HepG2 (cell line): ENCODE measurements around the gene DNALI1. TPM values are rescaled to one million over a fixed set of nuclear protein-coding genes. Genes with fewer than 3 reads are reported as not detected.

Experiments
- ESRRA ChIP-seq: sonication (generic); formaldehyde crosslinking; IDR thresholded peaks from 2 replicates; pipeline ENCODE4 v1.5.1; 2020; ENCODE audit warnings: mild to moderate bottlenecking, low read depth, missing genetic modification reagents
- REPIN1 ChIP-seq: sonication (generic); formaldehyde crosslinking; IDR thresholded peaks from 2 replicates; pipeline ENCODE4 v1.8.0; 2022; ENCODE audit warnings: missing genetic modification reagents, low read depth, mild to moderate bottlenecking, borderline replicate concordance
- SOX5 ChIP-seq: IDR thresholded peaks from 2 replicates; pipeline ENCODE4 v1.6.1; 2016; ENCODE audit warnings: borderline replicate concordance
- STAT5B ChIP-seq: sonication (generic); formaldehyde crosslinking; IDR thresholded peaks from 2 replicates; pipeline ENCODE4 v1.4.0; 2020; ENCODE audit warnings: missing genetic modification reagents
- ZBTB3 ChIP-seq: sonication (generic); formaldehyde crosslinking; IDR thresholded peaks from 2 replicates; pipeline ENCODE4 v1.4.0; 2020; ENCODE audit warnings: low read depth, mild to moderate bottlenecking, moderate library complexity, missing genetic modification reagents, borderline replicate concordance
- ZNF558 ChIP-seq: sonication (generic); formaldehyde crosslinking; IDR thresholded peaks from 2 replicates; pipeline ENCODE4 v1.9.0; 2022; ENCODE audit warnings: mild to moderate bottlenecking, missing genetic modification reagents, borderline replicate concordance
- ZNF616 ChIP-seq: sonication (generic); formaldehyde crosslinking; IDR thresholded peaks from 2 replicates; pipeline ENCODE4 v1.5.0; 2020; ENCODE audit warnings: low read depth, mild to moderate bottlenecking, missing genetic modification reagents
- ZNF7 ChIP-seq: IDR thresholded peaks from 2 replicates; pipeline ENCODE4 v1.6.1; 2016; ENCODE audit warnings: missing biosample characterization, missing genetic modification reagents
- ZSCAN25 ChIP-seq: sonication (generic); formaldehyde crosslinking; IDR thresholded peaks from 2 replicates; pipeline ENCODE4 v1.8.0; 2022; ENCODE audit warnings: mild to moderate bottlenecking, missing genetic modification reagents
- polyA plus RNA-seq, 8 experiments: library from polyadenylated mRNA; depleted of rRNA in 3 of 8; stranded (reverse) in 7 of 8; unstranded in 1 of 8; fragments of >200 nt; fragmentation: Illumina TruSeq in 4 of 8; extraction: Trizol in 4 of 8; gene quantifications; 2 replicates each; pipeline versions ENCODE4 v1.2.1 to v1.2.3, GENCODE V29; 2011 to 2016; ENCODE audit warnings: low read depth in 4 of 8, missing spikeins in 1 of 8, mixed read lengths in 1 of 8; ENCODE audit not compliant: insufficient read depth in 1 of 8
- total RNA-seq, 5 experiments: library from RNA; depleted of rRNA; stranded (reverse); fragments of >200 nt; fragmentation: Illumina TruSeq; extraction: Trizol; gene quantifications; 2 replicates each; pipeline ENCODE4 v1.2.3, GENCODE V29; 2016; ENCODE audit warnings: low read depth in 1 of 5
- TF ChIP-seq, protein P1 (sequence below): sonication (generic); formaldehyde crosslinking; IDR thresholded peaks from 2 replicates; pipeline ENCODE4 v1.9.0; 2021; ENCODE audit warnings: mild to moderate bottlenecking, missing genetic modification reagents
- TF ChIP-seq, protein P2 (sequence below): sonication (generic); formaldehyde crosslinking; IDR thresholded peaks from 2 replicates; pipeline ENCODE4; 2020; ENCODE audit warnings: missing genetic modification reagents, mild to moderate bottlenecking, borderline replicate concordance
- TF ChIP-seq, protein P3 (sequence below): sonication (generic); formaldehyde crosslinking; IDR thresholded peaks from 2 replicates; pipeline ENCODE4 v1.4.0; 2020; ENCODE audit warnings: mild to moderate bottlenecking, low read depth, missing genetic modification reagents
- TF ChIP-seq, protein P4 (sequence below): sonication (generic); formaldehyde crosslinking; IDR thresholded peaks from 2 replicates; pipeline ENCODE4 v1.8.0; 2022; ENCODE audit warnings: missing genetic modification reagents, mild to moderate bottlenecking, borderline replicate concordance
- TF ChIP-seq, protein P5 (sequence below): sonication (generic); formaldehyde crosslinking; IDR thresholded peaks from 2 replicates; pipeline ENCODE4 v1.4.0; 2020; ENCODE audit warnings: mild to moderate bottlenecking, missing genetic modification reagents

DNALI1 gene
- total and polyA plus RNA-seq, 2 of the 13 experiments (the other 11 are each of a cell fraction or from before 2014, with no cell fraction given) = 0.42 to 0.70 TPM

DNA sequence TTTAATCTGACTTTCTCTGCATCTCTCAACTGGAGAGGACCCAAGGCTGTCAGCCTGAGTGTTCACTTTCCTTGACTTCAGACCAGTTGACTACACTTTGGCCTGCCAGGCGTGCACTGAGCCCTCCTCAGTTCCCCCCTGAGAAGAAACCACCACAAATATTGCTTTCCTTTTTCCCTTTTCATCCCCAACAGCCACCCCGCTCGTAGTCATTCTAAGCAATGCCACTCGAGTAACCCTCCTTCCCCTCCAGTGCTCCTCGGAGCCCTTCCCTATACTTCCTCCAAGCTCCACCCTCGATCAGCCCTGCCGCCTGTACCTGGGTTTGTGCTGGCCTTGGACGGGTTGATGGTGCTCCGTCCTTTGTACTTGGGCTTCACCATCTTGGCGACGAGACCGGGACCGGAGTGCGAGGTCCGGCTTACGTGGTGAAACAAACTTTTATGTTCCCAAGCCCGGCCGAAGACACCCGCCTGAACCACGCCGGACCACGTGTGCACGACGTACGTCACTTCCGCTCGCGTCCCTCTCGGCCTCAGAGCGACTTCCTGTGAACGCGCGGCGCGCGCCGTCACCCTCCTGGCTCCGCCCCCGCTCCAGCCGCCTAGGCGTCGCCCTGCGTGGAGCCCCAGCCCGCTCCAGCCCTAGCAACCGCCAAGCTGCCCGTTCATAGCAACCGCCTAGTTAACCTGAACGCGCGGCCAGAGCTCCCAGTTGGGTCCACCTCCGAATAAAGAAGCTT, 38.9 kb downstream of the DNALI1 start, which contains the start of gene GNL2 (continued):
- TF ChIP-seq, protein P1, sequence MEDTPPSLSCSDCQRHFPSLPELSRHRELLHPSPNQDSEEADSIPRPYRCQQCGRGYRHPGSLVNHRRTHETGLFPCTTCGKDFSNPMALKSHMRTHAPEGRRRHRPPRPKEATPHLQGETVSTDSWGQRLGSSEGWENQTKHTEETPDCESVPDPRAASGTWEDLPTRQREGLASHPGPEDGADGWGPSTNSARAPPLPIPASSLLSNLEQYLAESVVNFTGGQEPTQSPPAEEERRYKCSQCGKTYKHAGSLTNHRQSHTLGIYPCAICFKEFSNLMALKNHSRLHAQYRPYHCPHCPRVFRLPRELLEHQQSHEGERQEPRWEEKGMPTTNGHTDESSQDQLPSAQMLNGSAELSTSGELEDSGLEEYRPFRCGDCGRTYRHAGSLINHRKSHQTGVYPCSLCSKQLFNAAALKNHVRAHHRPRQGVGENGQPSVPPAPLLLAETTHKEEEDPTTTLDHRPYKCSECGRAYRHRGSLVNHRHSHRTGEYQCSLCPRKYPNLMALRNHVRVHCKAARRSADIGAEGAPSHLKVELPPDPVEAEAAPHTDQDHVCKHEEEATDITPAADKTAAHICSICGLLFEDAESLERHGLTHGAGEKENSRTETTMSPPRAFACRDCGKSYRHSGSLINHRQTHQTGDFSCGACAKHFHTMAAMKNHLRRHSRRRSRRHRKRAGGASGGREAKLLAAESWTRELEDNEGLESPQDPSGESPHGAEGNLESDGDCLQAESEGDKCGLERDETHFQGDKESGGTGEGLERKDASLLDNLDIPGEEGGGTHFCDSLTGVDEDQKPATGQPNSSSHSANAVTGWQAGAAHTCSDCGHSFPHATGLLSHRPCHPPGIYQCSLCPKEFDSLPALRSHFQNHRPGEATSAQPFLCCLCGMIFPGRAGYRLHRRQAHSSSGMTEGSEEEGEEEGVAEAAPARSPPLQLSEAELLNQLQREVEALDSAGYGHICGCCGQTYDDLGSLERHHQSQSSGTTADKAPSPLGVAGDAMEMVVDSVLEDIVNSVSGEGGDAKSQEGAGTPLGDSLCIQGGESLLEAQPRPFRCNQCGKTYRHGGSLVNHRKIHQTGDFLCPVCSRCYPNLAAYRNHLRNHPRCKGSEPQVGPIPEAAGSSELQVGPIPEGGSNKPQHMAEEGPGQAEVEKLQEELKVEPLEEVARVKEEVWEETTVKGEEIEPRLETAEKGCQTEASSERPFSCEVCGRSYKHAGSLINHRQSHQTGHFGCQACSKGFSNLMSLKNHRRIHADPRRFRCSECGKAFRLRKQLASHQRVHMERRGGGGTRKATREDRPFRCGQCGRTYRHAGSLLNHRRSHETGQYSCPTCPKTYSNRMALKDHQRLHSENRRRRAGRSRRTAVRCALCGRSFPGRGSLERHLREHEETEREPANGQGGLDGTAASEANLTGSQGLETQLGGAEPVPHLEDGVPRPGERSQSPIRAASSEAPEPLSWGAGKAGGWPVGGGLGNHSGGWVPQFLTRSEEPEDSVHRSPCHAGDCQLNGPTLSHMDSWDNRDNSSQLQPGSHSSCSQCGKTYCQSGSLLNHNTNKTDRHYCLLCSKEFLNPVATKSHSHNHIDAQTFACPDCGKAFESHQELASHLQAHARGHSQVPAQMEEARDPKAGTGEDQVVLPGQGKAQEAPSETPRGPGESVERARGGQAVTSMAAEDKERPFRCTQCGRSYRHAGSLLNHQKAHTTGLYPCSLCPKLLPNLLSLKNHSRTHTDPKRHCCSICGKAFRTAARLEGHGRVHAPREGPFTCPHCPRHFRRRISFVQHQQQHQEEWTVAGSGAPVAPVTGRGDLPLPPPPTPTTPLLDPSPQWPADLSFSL = no peak
- TF ChIP-seq ZNF558 (CRISPR knock-in tag) = no peak
- no peak for TF ChIP-seq SOX5
- TF ChIP-seq, protein P2, sequence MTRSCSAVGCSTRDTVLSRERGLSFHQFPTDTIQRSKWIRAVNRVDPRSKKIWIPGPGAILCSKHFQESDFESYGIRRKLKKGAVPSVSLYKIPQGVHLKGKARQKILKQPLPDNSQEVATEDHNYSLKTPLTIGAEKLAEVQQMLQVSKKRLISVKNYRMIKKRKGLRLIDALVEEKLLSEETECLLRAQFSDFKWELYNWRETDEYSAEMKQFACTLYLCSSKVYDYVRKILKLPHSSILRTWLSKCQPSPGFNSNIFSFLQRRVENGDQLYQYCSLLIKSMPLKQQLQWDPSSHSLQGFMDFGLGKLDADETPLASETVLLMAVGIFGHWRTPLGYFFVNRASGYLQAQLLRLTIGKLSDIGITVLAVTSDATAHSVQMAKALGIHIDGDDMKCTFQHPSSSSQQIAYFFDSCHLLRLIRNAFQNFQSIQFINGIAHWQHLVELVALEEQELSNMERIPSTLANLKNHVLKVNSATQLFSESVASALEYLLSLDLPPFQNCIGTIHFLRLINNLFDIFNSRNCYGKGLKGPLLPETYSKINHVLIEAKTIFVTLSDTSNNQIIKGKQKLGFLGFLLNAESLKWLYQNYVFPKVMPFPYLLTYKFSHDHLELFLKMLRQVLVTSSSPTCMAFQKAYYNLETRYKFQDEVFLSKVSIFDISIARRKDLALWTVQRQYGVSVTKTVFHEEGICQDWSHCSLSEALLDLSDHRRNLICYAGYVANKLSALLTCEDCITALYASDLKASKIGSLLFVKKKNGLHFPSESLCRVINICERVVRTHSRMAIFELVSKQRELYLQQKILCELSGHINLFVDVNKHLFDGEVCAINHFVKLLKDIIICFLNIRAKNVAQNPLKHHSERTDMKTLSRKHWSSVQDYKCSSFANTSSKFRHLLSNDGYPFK = peak; percentile 77; the same call in 1 of the 2 replicates
- TF ChIP-seq ZBTB3 (CRISPR knock-in tag) = no peak
- TF ChIP-seq ZSCAN25 = peak; percentile 40; the same call in 1 of the 2 replicates
- peak; percentile 63; the same call in 1 of the 2 replicates for TF ChIP-seq ESRRA
- TF ChIP-seq, protein P3, sequence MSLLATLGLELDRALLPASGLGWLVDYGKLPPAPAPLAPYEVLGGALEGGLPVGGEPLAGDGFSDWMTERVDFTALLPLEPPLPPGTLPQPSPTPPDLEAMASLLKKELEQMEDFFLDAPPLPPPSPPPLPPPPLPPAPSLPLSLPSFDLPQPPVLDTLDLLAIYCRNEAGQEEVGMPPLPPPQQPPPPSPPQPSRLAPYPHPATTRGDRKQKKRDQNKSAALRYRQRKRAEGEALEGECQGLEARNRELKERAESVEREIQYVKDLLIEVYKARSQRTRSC (CRISPR knock-in tag) = no peak
- no peak for TF ChIP-seq ZNF616 (CRISPR knock-in tag)
- peak; percentile 47; the same call in 1 of the 2 replicates for TF ChIP-seq REPIN1 (CRISPR knock-in tag)
- TF ChIP-seq, protein P4, sequence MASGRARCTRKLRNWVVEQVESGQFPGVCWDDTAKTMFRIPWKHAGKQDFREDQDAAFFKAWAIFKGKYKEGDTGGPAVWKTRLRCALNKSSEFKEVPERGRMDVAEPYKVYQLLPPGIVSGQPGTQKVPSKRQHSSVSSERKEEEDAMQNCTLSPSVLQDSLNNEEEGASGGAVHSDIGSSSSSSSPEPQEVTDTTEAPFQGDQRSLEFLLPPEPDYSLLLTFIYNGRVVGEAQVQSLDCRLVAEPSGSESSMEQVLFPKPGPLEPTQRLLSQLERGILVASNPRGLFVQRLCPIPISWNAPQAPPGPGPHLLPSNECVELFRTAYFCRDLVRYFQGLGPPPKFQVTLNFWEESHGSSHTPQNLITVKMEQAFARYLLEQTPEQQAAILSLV (CRISPR knock-in tag) = peak; percentile 66; the same call in 1 of the 2 replicates
- TF ChIP-seq ZNF7 (CRISPR knock-in tag) = no peak
- TF ChIP-seq STAT5B = no peak
- TF ChIP-seq, protein P5, sequence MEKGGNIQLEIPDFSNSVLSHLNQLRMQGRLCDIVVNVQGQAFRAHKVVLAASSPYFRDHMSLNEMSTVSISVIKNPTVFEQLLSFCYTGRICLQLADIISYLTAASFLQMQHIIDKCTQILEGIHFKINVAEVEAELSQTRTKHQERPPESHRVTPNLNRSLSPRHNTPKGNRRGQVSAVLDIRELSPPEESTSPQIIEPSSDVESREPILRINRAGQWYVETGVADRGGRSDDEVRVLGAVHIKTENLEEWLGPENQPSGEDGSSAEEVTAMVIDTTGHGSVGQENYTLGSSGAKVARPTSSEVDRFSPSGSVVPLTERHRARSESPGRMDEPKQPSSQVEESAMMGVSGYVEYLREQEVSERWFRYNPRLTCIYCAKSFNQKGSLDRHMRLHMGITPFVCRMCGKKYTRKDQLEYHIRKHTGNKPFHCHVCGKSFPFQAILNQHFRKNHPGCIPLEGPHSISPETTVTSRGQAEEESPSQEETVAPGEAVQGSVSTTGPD = no peak
